GM18517 (cell line): ENCODE data around the gene CDH22.

Experiments
- ATAC-seq: cut with Tn5 transposase; IDR thresholded peaks from one replicate; pipeline ENCODE4 v1.9.1; 2021; ENCODE audit warnings: mild to moderate bottlenecking, moderate library complexity; ENCODE audit not compliant: unreplicated experiment

The CDH22 gene

DNA sequence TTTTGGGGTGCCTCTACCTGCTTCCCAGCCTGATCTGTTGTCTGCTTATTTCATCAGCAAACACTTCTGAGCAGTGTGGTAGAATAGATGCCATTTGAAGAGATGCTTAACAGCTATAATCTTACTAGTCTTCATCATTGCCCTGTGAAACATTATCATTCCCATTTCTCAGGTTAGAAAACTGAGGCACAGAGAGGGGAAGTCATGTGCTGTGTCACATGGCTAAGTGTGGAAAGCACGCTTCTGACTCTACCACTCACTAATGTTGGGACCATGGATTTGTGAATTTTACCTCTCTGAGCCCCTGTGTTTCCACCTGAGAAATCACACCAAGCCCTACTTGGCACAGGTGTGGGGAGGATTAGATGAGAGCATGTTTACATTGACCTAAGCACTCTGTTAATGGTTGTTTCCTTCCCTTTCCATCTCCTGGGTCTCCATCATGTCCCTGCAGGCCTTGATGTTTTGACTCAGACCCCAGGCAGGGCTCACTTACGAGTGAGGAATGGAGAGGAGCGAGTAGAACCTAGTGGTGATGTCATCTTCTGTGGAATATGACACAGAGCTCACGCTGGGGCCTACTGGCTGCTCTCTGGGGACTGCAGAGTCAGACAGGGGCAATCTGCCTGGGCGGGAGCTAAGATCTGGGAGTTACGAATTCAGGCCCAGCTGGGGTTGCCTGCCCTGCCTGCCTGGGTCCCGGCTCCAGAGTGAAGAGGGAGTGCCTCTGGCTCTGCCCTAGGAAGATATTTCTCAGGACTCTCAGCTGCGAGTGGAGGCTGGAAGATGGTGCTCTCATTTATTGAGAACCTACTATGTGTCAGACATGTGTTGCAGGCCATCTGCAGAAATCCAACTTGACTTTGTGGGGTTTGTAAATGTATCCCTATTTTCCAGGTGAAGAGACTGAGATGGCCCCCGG lies 64.3 kb downstream of the CDH22 start:
- no peak for ATAC-seq

DNA sequence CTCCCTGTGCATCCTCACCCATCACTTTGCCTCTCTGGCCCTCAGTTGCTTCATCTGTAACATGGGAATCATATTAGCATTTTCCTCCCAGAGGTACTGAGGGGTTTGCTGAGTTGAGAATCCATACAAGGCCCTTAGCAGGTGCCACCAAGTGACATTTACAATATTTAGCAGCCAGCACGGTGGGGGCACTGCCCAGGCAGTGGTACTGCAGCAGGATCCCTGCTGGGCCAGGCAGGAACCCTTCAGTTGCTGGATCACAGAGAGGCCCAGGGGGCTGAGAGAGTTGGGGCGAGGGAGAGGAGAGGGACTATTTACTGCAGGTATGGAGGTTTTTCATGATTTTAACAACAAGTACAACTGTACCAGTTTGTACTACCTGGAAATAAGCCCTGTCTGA lies 65.9 kb downstream of the CDH22 start:
- ATAC-seq: no peak

DNA sequence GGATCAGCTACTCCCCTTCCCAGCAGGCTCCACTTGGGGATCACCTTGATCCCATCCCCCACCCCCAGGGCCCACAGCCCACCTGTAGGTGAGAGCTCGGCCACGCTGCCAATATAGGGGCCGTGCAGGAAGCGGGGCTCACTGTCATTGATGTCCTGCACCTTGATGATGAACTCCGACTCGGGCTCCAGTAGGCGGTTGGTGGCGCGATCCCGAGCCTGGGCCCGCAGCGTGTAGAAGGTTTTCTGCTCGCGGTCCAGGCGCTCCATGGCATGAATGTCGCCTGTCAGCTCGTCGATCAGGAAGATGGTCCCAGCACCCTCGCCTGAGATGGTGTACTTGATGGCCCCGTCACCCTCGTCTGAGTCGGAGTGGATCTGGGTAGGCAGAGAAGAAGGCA lies 67.4 kb downstream of the CDH22 start:
- ATAC-seq: no peak

DNA sequence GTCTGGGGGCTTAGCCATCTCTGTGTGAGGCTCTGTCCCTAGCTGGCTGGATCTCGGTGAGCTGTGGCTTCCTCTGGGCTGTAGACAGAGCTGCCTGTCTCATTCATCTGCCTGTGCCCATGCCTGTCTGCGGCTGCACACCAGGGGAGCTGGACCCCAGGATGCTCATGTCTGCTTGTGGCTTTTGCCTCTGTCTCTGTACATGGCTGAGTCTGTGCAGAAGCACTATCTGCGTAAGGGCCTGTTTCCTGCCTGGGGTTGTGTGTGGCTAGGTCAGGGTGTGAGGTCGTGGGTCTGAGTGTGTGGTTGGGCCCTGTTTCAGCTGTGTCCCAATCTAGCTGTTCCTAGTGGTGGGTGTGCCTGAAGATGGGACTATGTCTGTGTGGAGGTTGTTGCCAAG lies 68.2 kb downstream of the CDH22 start:
- no peak for ATAC-seq

DNA sequence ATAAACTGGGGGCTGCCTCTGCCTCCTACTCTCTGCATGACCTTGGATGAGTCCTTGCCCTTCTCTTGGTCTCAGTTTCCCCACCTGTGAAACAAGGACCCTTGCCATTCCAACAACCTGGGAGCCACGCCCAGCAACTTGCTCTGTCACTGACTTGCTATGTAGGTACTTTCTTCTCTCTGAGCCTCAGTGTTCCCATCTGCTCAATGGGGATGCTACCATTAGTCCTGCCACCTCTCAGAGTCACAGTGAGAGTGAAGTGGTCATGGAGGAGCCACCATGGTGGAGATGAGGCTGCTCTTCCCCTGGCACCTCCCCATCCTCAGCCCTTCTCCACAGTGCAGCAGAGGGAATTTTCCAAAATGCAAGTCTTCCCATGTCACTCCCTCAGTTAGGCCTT lies 70.6 kb downstream of the CDH22 start:
- ATAC-seq: no peak

DNA sequence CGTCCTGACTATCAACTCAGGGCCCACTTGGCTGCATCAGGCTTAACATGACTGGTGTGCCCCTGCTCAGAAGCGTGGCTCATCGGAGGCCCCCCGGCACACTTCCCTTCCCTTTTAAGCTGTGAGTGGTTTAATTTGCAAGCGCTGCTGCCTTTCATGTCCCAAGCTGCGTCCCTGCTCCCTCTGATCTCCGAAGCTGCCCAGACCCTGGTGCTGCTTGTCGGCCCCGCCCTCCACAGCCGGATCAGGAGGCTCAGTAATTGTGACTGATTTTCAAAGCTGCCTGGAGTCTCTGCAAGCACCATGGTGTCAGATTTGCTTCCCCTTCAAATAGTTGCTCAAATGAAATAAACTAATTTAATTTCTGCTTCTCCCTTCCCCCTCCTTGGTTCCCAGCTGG lies 71.1 kb downstream of the CDH22 start:
- ATAC-seq: no peak

DNA sequence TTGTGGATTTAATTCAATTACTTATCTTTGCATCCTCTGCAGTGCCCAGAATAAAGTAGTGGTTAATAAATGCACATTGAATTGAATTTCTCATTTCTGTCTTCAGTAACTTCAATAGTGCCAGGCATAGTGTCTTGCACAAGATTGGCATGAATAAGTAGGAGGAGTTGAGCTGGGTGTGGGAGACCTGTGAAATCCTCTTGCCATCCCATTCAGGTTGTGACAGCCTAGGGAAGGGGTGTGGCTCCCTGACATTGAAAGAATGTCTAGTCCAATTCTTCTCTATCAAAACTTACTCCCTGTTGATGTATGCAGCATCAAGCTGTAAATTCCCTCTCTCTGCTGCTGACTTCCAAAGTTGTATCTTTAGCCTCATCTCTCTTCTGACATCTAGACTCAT lies 73.2 kb downstream of the CDH22 start:
- no peak for ATAC-seq

DNA sequence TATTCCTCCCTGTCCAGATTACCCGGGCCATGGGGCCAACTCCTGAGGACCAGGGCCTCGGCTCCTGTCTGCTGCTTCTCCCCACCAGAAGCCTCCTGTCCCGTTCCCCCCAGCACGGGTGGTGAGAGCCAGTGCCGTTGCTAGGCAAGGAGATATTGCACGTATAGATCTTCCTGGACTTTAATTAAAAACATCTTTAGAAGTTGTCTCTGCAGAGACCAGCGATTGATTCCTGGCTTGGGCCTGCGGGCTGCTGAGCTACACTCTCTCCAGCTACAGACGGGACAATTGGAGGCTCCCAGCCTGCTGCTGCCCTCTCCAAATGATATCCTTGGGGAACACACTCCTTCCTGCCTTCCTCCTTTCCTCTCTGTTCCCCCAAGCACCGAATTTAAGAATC lies 74.6 kb downstream of the CDH22 start:
- no peak for ATAC-seq

DNA sequence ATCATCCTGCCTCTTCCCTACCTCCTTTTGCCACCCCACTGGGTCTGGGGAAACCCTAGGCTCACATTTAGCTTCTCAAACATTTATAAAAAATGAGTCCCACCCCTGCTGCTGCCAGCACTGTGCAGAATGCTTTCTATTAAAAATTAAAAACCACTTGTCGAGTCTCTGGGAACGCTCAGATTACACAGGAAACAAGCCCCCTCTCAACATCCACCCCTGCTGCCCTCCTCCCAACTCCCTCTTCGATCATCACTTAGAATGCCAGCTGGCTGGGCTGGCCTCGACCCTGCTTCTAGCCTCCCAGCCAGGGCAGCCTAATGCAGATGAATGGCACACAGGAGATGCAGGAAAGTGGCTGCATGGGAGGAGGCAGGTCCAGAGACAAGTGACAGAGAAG lies 75.8 kb downstream of the CDH22 start:
- ATAC-seq: no peak

DNA sequence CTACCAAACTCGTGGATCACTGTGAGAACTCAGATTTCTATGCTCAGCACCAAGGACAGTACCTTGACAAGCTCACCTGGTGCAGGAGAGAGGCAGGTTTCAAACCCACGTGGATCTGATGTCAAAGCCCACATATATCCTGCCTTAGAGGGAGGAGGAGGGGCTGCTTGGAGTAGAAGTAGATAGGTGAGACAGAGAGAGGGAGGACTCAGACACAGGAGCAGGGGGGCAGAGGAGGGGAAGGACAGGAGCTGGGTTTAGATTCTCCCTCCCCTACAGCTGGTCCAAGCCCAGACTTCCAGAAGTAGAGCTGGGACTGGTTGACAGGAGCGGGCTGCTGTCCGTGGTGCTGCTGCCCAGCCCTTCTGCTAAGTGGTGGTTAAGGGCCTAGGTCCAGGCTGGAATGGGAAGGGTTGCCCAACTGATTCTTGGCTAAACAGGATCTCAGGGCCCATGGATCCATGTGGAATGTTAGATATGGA lies 77.5 kb downstream of the CDH22 start:
- no peak for ATAC-seq

DNA sequence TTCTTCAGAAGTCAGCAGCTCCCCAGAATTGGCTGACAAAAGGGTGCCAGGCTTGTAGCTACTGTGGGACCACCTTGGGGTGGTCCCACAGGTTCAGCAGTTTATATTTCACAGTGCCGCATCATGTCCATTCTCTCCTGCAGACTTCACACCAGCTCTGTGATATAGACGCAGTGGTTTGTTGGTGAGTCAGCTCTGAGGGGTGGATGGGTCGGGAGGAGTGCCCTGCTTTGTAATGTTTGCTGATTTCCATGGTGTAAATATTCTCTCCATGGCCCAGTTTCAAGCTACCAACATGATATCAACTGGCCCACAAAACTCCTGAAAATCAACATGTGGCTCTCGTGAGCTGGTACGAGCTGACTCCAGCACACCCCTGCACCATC lies 78.2 kb downstream of the CDH22 start:
- ATAC-seq: no peak

DNA sequence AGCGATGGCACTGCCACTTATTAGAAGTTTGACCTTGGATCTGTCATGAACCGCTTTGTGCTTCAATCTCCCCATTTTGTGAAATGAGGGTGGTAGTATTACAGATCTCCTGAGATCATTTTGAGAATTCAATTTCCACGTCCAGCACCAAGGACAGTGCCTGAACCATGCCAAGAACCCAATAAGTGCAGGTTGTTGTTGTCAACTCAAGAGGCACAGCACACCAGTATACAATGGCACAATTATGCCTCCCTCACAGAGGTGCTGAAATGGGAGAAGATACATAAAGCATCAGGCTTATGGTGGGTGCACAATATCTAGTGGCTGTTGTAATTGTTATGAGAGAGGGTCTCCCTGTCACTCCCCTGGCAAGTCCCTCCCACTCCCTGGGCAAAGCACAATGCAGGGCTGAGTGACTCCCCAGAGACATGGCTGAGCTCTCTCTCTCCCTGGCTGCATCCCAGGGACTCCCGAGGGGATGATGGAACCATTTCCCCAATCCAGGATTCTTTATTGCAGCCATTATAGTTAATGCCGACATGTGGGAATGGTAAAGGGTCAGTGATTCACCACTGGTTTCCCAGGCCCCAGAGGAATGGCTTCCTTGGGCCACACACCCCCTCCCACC lies 78.7 kb downstream of the CDH22 start:
- no peak for ATAC-seq

DNA sequence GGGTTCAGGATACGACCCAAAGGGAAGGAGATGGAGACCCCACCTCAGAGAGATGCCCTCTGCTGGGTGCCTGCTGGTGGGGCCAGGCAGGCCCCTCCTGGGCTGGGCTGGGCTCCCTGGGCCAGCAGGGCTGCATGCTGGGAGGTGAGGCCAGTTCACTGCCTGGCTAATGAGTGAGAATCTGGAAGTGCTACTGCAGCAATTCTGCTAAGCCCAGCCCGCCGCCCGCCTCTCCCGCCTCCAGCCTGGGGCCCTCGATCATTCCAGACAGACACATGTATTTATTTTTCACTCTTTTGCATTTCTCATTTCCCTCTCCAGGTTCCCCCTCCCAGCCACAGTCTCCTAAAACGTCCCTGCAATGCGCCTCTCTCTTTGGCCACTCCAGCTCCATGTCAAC lies 79.6 kb downstream of the CDH22 start:
- ATAC-seq: no peak

DNA sequence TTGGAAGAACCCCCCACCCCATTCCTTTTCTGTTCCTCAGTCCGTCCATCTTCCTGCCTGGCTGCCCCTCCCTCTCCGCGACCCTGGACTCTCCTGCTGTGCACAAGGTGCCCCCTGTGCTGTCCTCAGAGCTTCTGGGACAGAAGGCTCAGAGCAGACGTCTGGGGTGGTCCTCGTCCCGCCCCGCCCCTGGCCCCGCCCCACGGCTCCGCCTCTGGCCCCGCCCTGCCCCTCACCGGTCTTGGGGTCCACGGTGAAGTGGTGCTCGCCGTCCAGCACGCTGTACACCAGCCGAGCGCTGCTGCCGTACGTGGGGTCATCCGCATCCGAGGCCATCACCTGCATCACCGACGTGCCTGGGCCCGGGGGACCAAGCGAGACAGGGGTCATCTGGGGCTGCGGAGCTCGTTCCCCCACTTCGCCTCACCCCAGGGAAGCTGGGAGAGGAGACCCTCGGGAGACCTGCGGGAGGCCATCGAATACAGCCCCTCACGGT lies 81.0 kb downstream of the CDH22 start:
- ATAC-seq: no peak

DNA sequence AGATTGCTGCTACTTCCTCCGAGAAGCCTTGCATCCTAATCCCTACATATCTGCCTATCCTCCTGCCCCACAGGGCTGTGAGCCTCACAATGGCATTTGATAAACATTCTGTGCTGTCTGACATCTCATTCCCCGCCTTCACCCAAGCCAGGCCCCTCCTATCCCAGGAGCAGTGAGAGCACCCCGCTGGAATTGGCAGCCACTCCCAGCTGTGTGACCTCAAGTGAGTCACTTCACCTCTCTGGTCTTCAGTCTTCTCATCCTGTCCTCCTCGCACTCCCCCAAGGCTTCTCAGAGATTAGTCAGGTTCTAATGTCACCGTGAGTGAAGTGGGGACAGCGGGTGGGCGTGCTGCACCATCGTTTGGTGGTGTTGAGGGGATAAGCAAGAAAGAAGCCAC lies 81.7 kb downstream of the CDH22 start:
- no peak for ATAC-seq

DNA sequence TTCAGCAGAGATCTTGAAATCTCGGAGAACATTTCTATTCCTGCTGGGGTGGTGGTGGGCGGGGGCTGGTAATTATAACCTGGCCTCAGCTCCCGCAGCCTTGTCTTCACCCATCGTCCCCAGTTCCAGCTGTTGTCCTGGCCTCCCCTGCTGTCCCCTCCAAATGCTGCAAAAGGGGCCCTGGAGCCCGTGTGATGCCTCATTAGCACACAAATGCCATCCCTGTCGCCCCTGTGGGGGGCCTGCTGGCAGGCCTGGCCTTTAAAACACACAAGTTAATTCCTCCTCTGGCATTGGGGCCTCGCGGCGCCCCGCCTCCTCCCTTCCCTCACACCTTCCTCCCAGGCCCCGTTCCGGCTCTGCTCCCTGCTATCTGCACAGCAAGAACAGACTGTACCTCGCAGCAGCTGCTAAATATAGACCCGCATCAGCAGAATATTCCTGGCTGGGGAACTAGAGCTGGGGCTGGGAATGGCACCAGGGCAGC lies 85.7 kb downstream of the CDH22 start:
- no peak for ATAC-seq

DNA sequence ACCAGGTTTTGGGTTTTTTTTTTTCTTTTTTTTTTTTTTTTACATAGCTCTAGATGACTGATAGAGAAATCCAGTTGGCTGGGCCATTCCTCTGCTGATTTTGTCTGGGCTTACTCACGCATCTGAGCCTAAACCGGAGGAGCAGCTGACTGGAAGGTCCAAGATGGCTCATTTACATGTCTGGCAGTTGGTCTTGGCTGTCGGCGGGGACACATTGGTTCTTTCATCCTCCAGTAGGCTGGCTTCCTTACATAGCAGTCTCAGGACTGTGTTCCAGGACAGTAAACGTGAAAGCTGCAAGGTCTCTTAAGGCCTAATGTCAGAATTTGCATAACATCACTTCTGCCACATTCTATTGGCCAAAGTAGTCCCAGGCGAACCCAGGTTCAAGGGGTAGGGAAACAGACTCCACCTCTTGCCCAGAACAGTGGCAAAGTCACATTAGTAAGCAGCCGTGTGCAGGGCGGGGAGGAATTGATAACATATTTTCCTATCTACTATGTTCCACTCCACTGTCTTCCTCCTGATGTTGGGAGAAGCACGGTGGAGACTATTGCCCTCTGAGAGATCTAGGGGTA lies 87.0 kb downstream of the CDH22 start:
- no peak for ATAC-seq

DNA sequence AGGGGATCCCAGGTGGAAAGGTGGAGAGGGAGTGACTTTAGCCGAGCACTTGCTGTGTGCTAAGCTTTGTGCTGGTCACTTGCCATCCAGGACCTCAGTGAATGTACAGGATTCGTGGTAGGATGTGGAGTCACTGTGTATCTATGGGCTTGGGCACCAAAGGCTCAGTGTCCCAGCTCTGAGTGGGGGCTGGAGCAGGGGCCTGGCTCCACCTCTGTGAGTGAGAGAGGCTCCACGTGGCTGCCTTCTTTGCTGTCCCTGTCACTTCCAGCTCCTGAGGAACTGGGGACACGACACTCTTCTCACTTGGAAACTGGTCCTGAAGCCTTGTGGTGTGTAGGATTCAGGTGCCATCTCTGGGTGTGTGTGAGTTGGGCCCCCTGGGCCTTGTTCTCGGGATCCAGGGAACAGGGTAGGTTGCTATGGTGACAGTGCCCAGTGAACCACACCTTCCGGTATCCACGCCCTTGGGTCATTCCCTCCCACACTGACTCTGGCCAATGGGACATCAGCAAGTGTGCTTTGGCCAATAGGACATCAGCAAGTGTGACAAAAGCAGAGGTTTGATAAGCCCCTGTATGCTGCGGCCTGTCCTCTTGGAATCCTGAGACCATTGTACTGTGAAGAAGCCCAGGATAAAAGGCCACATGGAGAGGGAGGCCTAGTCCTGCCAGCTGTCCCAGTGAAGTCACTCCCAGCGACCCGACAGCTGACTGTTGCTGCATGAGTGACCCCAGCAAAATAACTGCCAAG lies 87.7 kb downstream of the CDH22 start:
- no peak for ATAC-seq

DNA sequence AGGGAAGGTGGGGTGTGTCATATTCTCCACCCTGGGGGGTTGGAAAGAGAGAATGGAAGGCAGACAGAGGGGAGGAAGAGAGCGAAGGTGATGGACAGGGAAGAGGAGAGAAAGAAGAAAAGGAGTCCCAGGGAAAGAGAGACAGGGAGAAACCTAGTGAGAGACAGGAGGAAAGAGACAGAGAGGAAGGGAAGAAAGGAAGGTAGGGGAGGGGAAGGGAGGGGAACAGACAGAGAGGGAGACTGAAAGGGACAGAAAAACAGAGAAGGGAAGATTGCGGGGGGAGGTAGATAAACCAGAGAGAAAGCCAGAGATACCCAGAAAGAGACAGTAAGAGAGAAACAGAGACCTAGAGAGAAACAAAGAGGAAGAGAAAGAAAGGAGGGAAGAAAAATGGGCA lies 88.4 kb downstream of the CDH22 start:
- ATAC-seq: no peak

DNA sequence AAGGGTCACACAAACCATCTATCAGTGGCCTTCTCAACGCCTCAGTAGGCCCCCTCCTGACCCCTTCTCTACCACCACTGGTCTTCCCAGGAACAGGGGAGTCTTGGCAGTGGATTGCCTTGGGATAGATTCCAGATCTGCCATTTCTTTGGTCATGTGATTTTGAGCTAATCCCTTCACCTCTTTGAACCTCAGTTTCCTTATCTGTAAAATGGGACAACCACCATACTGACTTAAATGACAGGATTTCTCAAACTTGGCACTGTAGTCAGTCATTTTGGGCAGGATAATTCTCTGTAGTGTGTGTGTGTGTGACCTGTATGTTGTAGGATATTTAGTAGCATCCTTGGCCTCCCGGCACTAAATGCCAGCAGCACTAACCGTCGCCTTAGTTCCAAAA lies 89.1 kb downstream of the CDH22 start:
- no peak for ATAC-seq

DNA sequence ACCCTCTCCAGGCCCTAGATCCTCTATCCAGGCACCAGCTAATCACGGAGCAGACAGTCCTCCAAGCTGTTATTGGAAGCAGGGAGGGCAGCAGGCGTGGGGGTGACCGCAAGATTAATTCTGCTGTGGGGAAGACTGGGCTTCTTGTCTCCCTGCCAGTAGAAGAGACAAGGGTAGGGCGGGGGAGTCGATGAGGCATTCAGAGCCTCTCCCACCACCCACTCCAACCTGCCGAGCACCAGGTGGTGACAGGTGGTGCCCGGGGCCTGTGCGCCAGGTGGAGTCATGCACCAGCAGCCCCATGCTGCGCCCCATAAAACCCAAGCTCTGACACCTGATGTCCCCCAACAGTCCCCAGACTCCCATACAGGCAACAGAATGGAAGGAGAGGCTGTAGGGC lies 89.6 kb downstream of the CDH22 start:
- ATAC-seq: no peak
